Stimulated activated CD8-positive, alpha-beta memory T cell treated with anti-CD3 and anti-CD28 coated beads, Interleukin-2, amount 100 ng/mL, for 48 hours (primary cell): ENCODE results near the gene RAX2.
A peak's percentile ranks its signal among the peaks of the same experiment; 100 is the strongest.
"Not testable (repeated sequence)": the region's sequence is repeated elsewhere in the genome, so short reads cannot be mapped to it uniquely, and the experiment has no call there.

Experiments used
- DNase-seq, 2 donors: peaks; one replicate each; pipeline ENCODE4 v3.0.0-alpha.2; 2020; ENCODE audit warnings: low read depth in 2 of 2

The RAX2 gene

DNA sequence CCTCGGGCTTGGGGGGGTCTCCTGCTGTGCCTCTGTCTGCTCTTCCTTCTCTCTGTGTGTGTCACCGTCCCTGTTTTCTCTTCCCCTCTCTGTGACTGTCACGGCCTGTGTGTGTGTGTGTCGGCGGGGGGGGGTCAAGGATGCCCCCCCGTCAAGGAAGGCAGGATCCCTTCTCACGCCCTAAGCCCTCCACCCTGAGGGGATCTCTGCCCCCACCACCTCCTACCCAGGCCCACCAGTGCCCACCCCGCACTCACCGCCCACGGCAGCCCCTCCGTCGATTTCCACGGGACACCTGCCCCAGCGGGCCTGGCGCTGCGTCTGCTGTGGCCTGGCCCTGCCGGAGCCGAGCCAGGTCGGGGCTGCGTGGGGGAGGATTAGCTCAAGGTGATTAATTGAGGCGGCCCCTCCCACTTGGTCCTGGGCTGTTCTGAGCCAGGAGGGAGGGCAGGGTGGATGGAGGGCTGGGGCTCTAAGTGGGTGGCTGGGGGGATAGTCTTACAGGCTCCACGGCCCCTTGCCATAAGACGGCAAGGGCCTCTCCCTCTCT is at the start of gene RAX2:
RAX2 (minus strand) TSS at position 323 of the 550 bp plus-strand sequence. CDS start 486 bp downstream, outside the sequence.
- no peak for DNase-seq

GRCh38 chr19:3821156-3821555 is 49.1 kb upstream of the RAX2 start:
- no peak for DNase-seq

- DNase-seq = no peak
These were observed 48.0 kb upstream of the RAX2 start for GRCh38 chr19:3819989-3820388.

GRCh38 chr19:3818918-3819317 is 46.9 kb upstream of the RAX2 start:
- DNase-seq = no peak

DNA sequence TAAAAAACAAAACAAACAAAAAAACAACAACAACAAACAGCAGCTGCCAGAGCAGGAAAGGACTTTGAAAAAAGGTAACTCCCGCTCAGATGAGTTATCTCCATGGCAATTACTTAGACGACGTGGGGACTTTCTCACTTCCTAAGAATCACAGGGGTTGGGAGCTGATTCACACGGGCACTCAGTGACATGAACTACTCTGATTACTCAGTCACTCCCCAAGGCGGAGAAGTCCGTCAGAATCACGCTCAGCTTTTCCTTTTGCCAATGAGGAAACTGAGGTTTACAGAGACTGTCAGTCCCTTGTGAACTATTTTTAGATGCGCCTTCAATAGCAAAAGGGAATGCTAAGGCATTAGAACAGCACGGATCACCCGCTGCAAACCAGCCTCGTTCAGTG is 46.4 kb upstream of the RAX2 start:
- DNase-seq = peak in 1 of 2 donors; percentile 23

DNA sequence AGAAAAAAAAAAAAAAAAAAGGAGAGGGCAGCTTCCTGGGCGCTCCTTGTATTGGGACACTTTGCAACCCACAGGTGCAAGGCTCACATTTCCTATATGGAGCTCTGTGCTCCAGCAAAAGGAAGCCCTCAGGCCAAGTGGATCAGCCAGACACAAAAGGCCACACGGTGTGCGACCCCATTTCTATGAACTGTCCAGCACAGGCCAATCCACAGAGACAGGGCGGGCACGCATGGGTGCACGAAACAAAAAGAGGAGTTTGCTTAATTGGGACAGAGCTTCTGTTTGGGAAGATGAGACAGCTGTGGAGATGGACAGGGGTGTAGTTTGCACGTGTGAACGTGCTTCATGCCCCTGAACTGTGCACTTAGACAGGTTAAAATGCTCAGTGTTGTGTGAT is 45.7 kb upstream of the RAX2 start:
- no peak for DNase-seq

DNA sequence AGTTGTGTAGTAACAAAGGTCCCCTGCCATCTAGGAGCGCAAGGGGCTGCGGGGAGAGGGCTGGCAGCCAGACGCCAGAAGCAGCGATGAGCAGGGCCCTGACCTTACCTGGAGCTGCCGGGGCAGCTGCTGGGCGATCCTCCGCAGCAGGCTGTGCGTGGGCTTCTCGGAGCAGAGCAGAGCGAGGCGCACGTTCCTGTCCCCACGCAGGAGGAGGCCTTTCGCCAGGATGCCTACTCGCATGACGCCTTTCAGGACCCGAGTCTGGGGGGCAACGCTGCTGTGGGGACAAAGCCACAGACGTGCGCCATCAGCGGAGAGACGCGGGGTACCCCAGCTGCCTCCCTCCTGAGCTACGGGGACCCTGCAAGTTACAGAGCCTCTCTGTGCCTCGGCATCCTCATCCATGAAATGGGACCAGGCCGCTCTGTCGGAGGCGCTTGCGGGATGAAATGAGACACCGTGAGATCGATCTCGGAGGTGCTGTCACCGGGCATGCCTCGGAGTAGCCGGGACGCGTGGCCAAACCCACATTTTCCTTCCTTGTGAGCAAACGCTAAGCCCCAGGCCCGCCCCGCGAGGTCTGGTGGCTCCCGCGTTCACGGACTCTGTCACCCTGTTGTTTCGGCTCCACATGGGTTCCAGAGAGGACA is 44.7 kb upstream of the RAX2 start:
- no peak for DNase-seq

GRCh38 chr19:3816148-3816547 is 44.1 kb upstream of the RAX2 start:
- DNase-seq = not testable (repeated sequence)

- DNase-seq = no peak
These were observed 42.6 kb upstream of the RAX2 start for GRCh38 chr19:3814648-3815047.

GRCh38 chr19:3813473-3814392 is 41.7 kb upstream of the RAX2 start:
- DNase-seq = no peak

DNA sequence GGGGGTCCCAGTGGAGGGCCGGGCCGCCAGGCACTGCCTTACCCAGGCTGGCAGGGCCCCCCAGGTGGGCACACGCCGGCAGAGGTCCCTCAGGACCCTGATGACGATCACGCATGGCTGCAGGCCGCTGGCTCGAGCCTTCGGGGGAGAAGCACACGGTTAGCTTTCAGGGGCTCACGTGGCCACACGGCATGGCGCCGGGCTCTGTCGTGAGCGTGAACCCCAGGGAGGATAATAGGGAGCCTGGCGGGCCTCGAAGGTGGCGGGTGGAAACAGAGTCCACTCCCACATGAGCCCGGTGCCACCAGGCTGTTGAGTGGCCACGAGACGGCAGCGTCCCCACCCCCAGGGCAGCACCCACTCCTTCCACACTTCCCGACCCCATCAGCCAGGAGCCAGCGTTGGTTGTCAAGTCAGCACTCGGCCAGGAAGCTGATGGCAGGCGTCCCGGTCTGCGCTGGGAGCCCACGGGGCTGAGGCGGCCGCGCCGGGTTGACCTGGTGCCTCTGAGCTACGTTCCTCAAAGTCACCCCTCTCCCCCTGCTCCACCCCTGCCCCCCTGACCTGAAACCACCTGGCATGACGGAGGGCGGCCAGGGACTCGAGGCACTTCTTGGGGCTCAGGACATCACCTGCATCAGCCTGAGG is 38.8 kb upstream of the RAX2 start:
- DNase-seq = no peak

DNA sequence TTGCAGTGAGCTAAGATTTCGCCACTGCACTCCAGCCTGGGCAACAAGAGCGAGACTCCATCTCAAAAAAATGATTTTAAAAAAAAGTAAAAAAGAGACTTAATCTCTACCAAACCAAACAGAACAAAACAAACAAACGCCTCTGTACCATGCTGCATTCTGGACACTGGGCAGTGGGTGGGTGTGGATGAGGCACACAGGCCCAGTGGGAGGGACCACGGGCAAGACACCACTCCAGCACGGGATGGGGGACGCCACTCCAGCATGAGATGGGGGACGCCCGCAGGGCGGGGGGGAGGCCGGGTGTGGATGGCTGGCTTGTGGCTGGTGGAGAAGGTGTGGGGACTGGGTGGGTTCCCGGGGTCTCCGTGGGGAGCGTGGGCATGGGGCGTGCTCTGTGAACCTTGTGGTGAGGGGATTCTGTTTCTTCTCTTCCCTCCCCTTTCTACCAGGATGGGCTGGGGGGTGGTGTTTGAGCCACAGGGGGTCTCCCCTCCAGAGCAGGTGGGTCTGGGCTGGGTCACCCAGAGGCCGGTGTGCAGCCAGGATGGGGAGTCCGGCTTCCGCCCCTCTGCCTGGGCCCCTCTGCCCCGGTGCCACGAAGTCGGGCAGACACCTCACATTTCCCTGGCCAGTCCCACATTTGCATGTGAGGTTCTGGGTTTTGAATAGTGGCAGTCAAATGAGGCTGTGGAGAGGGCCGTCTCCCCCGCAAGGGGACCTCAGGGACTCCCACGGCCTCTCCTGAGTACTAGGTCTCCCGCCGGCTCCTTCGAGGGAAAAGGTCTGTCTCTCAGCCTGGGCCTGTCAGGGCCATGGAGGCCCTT is 38.1 kb upstream of the RAX2 start:
- no peak for DNase-seq

GRCh38 chr19:3808420-3809143 is 36.6 kb upstream of the RAX2 start:
- DNase-seq = no peak

GRCh38 chr19:3807574-3808354 is 35.7 kb upstream of the RAX2 start:
- DNase-seq = no peak

DNA sequence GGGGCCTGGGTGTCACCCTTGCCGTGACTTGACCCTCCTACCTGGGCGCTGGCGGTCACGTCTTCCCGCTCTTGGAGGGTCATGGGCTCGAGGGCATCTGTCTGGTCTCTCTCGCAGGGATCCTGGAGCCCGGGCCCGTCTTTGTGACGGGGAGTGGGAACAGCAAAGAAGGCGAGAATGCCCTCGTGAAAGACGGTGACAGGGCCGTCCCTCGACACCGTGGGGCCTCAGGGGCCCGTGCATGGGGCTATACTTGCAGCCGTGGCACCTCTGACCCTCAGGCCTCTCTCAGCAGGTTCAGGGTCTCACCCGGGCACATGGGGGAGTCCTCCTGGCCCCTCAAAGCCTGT is 35.1 kb upstream of the RAX2 start:
- no peak for DNase-seq

GRCh38 chr19:3805859-3806258 is 33.8 kb upstream of the RAX2 start:
- DNase-seq = no peak

- DNase-seq = no peak
These were observed 32.4 kb upstream of the RAX2 start for GRCh38 chr19:3804429-3804828.

GRCh38 chr19:3803986-3804385 is 32.0 kb upstream of the RAX2 start:
- DNase-seq = no peak

DNA sequence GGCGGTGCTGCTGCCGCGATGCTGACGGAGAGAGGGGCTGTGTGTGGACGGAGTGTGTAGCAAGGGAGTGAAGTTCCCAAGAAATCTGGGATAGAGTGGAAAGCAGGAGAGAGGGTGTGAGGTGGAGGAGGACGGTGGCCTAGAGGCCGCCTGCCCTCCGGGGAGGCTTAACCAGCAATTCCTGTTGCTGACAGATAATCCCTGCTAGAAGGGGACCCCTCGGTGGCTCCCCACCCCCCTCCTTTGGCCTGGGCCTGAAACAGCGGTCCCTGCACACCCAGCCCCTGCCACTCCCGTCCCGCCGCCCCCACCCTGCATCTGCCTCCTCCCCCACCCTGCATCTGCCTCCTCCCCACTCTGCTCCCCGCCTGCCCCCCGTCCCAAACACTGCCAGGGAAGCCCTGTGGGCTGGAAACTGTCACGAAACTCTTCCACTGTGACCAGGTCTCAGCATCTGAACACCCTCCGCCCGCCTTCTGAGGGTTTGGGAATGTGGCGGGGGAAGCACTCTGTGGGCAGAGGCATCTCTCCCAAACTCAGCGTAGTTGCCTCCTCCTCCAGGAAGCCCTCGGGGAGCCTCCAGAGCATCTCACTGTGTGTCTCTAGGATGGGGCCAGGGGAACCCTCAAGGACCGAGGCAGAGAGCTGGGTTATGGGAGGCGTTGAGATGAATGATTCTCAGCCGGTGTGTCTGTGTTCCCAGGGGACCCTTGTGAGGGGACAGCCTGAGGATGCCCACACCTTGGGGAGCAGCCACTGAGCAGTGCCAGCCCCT is 31.3 kb upstream of the RAX2 start:
- no peak for DNase-seq
